ENCODE measurements around the gene COA1. TPM values are rescaled to one million over a fixed set of nuclear protein-coding genes. Genes with fewer than 3 reads are reported as not detected.

The COA1 gene
- polyA plus RNA-seq, 1 donor (not counting 4 experiments of a cell fraction or from before 2014, with no cell fraction given): 32.2 TPM

- no peak overlapping the region for H2AFZ ChIP-seq (ENCODE audit: control insufficient read depth, low read length)
- peak overlapping the region; percentile 79 for H3K27ac ChIP-seq (ENCODE audit: control insufficient read depth, insufficient read depth, low read length)
- no peaks in the 10 kb centered on the region for H4K20me1 ChIP-seq (ENCODE audit: control insufficient read depth, extremely low read depth, insufficient read depth, low read length)
- H3K4me2 ChIP-seq (ENCODE audit: control insufficient read depth, extremely low read depth, insufficient read depth, low read depth, low read length): peak overlapping the region; percentile 73
- no peaks in the 10 kb centered on the region for H3K27me3 ChIP-seq (ENCODE audit: control insufficient read depth, extremely low read depth, insufficient read depth, low read length)
- peak overlapping the region; percentile 36 for H3K9ac ChIP-seq (ENCODE audit: control insufficient read depth, extremely low read depth, insufficient read depth, low read length)
- dilution Hi-C loops (cut with MboI; ENCODE audit: extremely low pct_ligation_motif_present, low sequenced_read_pairs): no loop called here
- FAIRE-seq (peak; percentile 94), DNase-seq (ENCODE audit: low read depth, low spot score) (peak; percentile 53)
- H3K9me3 ChIP-seq (ENCODE audit: control insufficient read depth, low read depth, low read length): no peaks in the 10 kb centered on the region
- peaks cover 37% of the 10 kb centered on the region for H3K4me1 ChIP-seq (ENCODE audit: control insufficient read depth, extremely low read depth, insufficient read depth, low read length)
- TF ChIP-seq CTCF (optimal IDR thresholded peaks at IDR 0.05 in 1 of 3, IDR thresholded peaks at IDR 0.05 in 1 of 3, conservative IDR thresholded peaks at IDR 0.05 in 1 of 3; ENCODE audit: extremely low read depth in 1 of 3, insufficient read depth in 2 of 3, low read length in 3 of 3): no peak
- no peak for TF ChIP-seq EZH2 (IDR thresholded peaks at IDR 0.05; ENCODE audit: low read length)
- H3K4me3 ChIP-seq (ENCODE audit: control insufficient read depth in 2 of 3, extremely low read depth in 1 of 3, insufficient read depth in 2 of 3, low read depth in 1 of 3, low read length in 3 of 3): peak overlapping the region in 2 of 3 experiments; percentile 35 to 36
- H3K9me1 ChIP-seq (ENCODE audit: control insufficient read depth, extremely low read depth, insufficient read depth, low read length): no peaks in the 10 kb centered on the region
- peaks cover 7 to 44% of the 10 kb centered on the region in 2 experiments for H3K36me3 ChIP-seq (ENCODE audit: control insufficient read depth in 2 of 2, extremely low read depth in 1 of 2, insufficient read depth in 2 of 2, low read length in 2 of 2)
- peaks cover 9% of the 10 kb centered on the region for H3K79me2 ChIP-seq (ENCODE audit: control insufficient read depth, insufficient read depth, low read length)
Observed at GRCh38 chr7:43637114-43637806, 92.1 kb downstream of the COA1 start.

- dilution Hi-C loops (cut with MboI; ENCODE audit: extremely low pct_ligation_motif_present, low sequenced_read_pairs): no loop called here
- H3K9me3 ChIP-seq (ENCODE audit: control insufficient read depth, low read depth, low read length): no peaks in the 10 kb centered on the region
- peaks cover 37% of the 10 kb centered on the region for H3K4me1 ChIP-seq (ENCODE audit: control insufficient read depth, extremely low read depth, insufficient read depth, low read length)
- no peak for TF ChIP-seq CTCF (optimal IDR thresholded peaks at IDR 0.05 in 1 of 3, IDR thresholded peaks at IDR 0.05 in 1 of 3, conservative IDR thresholded peaks at IDR 0.05 in 1 of 3; ENCODE audit: extremely low read depth in 1 of 3, insufficient read depth in 2 of 3, low read length in 3 of 3)
- no peak for TF ChIP-seq EZH2 (IDR thresholded peaks at IDR 0.05; ENCODE audit: low read length)
- DNase-seq (ENCODE audit: low read depth, low spot score): peak; percentile 75
- peaks cover 12% of the 10 kb centered on the region for H3K79me2 ChIP-seq (ENCODE audit: control insufficient read depth, insufficient read depth, low read length)
- peak overlapping the region; percentile 67 for H3K4me2 ChIP-seq (ENCODE audit: control insufficient read depth, extremely low read depth, insufficient read depth, low read depth, low read length)
- H4K20me1 ChIP-seq (ENCODE audit: control insufficient read depth, extremely low read depth, insufficient read depth, low read length): no peaks in the 10 kb centered on the region
- H3K9me1 ChIP-seq (ENCODE audit: control insufficient read depth, extremely low read depth, insufficient read depth, low read length): no peaks in the 10 kb centered on the region
- H3K4me3 ChIP-seq (ENCODE audit: control insufficient read depth in 2 of 3, extremely low read depth in 1 of 3, insufficient read depth in 2 of 3, low read depth in 1 of 3, low read length in 3 of 3): peak overlapping the region in 1 of 3 experiments; percentile 42
- H2AFZ ChIP-seq (ENCODE audit: control insufficient read depth, low read length): no peak overlapping the region
- peaks cover 10 to 44% of the 10 kb centered on the region in 2 experiments for H3K36me3 ChIP-seq (ENCODE audit: control insufficient read depth in 2 of 2, extremely low read depth in 1 of 2, insufficient read depth in 2 of 2, low read length in 2 of 2)
- peak overlapping the region; percentile 51 for H3K9ac ChIP-seq (ENCODE audit: control insufficient read depth, extremely low read depth, insufficient read depth, low read length)
- H3K27ac ChIP-seq (ENCODE audit: control insufficient read depth, insufficient read depth, low read length): peak overlapping the region; percentile 74
- peak; percentile 96 for FAIRE-seq
- no peaks in the 10 kb centered on the region for H3K27me3 ChIP-seq (ENCODE audit: control insufficient read depth, extremely low read depth, insufficient read depth, low read length)
Observed at GRCh38 chr7:43636093-43636492, 93.2 kb downstream of the COA1 start.
